Measurements from ENCODE around the gene ARPC3. TPM values are rescaled to one million over a fixed set of nuclear protein-coding genes. Genes with fewer than 3 reads are reported as not detected.
"Not testable (repeated sequence)": the region's sequence is repeated elsewhere in the genome, so short reads cannot be mapped to it uniquely, and the experiment has no call there.

Gene ARPC3
- total RNA-seq, 1 donor from 2014 or later = 435 TPM

DNA sequence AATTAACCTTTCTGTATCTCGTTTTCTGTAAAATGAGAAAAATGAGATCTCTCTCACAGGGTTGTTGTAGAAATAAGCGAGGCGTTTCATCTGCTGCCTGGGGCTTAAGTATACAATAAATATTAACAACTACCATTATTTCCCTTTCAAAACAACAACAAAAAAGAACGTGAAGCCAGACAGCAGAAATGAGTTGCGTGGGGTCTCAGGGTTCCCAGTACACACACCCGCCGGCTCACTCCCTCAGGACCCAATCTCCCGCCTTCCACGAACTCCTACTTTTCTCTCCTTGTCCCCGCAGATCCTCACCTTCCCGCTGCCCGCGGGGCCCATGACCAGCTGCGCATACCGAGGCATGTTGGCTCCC is 17.7 kb upstream of the ARPC3 start:
- Mint-ChIP-seq H3K9me3 (no peaks in the 10 kb centered on the region), H3K36me3 (ENCODE audit: low read depth) (peaks cover 25% of the 10 kb centered on the region), H3K4me3 (peak overlapping the region; percentile 100), H3K27me3 (no peaks in the 10 kb centered on the region), H3K4me1 (peaks cover 41% of the 10 kb centered on the region), H3K27ac (peak overlapping the region; percentile 96)
- ATAC-seq (ENCODE audit: low read depth) (no peak), DNase-seq (no peak)
- ChIA-PET CTCF (interaction anchor here (1.0 to 5.7 kb wide), 12 partner anchors 9 to 420 kb away, joined by 3 to 55 read pairs (median 8); partner anchors contain the start of genes ARPC3, RAD9B and VPS29), POLR2A (interaction anchor here (0.6 to 3.5 kb wide), 21 partner anchors 11 to 1218 kb away, joined by 3 to 106 read pairs (median 6); partner anchors contain the start of genes ACAD10, ARPC3, ATP2A2 and BRAP)
- intact Hi-C loops (cut with micrococcal nuclease) = loop anchor here (1.0 to 5.0 kb wide), 9 partner anchors 12 to 445 kb away; partner anchors contain the start of genes ARPC3, HVCN1, PPP1CC and PPTC7
- no peak for TF ChIP-seq CTCF (IDR thresholded peaks at IDR 0.05)

- H3K27me3 Mint-ChIP-seq = no peaks in the 10 kb centered on the region
- DNase-seq = no peak
- peaks cover 29% of the 10 kb centered on the region for H3K36me3 Mint-ChIP-seq (ENCODE audit: low read depth)
- POLR2A ChIA-PET = interaction anchor here (0.6 to 2.1 kb wide), 3 partner anchors 10 to 147 kb away, joined by 4 to 15 read pairs (median 4); partner anchors contain the start of genes ARPC3 and TCTN1
- no peaks in the 10 kb centered on the region for H3K9me3 Mint-ChIP-seq
- ATAC-seq (ENCODE audit: low read depth) = no peak
- intact Hi-C loops (cut with micrococcal nuclease) = loop anchor here (5.0 kb wide), 2 partner anchors 221 to 276 kb away; partner anchors contain the start of genes HVCN1 and PPP1CC
- TF ChIP-seq CTCF (IDR thresholded peaks at IDR 0.05) = no peak
- CTCF ChIA-PET = interaction anchor here (4.1 to 5.7 kb wide), 2 partner anchors 16 to 134 kb away, joined by 52 to 55 read pairs; partner anchors contain the start of gene ARPC3
- peaks cover 41% of the 10 kb centered on the region for H3K4me1 Mint-ChIP-seq
- H3K4me3 Mint-ChIP-seq = peak overlapping the region; percentile 35
- no peak overlapping the region for H3K27ac Mint-ChIP-seq
Observed at GRCh38 chr12:110466791-110467190, 16.7 kb upstream of the ARPC3 start.

DNA sequence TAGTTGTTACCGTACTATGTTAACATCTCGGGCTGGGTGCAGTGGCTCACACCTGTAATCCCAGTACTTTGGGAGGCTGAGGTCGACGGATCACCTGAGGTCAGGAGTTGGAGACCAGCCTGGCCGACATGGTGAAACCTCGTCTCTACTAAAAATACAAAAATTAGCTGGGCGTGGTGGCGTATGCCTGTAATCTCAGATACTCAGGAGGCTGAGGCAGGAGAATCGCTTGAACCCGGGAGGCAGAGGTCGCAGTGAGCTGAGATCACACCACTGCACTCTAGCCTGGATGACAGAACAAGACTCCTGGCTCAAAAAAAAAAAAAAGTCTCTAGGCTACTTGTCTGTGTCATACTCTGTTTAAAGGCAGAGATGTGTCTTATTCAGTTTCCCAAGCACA is 15.6 kb upstream of the ARPC3 start:
- H3K4me3 Mint-ChIP-seq; H3K9me3 Mint-ChIP-seq; DNase-seq; ATAC-seq (ENCODE audit: low read depth); H3K27me3 Mint-ChIP-seq; H3K27ac Mint-ChIP-seq: not testable (repeated sequence)
- Mint-ChIP-seq H3K36me3 (ENCODE audit: low read depth) (peaks cover 37% of the 10 kb centered on the region), H3K4me1 (peaks cover 39% of the 10 kb centered on the region)
- intact Hi-C loops (cut with micrococcal nuclease) = loop anchor here (5.0 kb wide), 2 partner anchors 222 to 277 kb away; partner anchors contain the start of genes HVCN1 and PPP1CC
- ChIA-PET CTCF (interaction anchor here (5.7 kb wide), 1 partner anchor 135 kb away, joined by 52 read pairs; no protein-coding TSS in a partner anchor), POLR2A (interaction anchor here (0.7 to 2.1 kb wide), 4 partner anchors 15 to 148 kb away, joined by 3 to 15 read pairs (median 4); partner anchors contain the start of genes ARPC3 and TCTN1)

GRCh38 chr12:110465024-110465423 is 14.9 kb upstream of the ARPC3 start:
- DNase-seq = no peak
- intact Hi-C loops (cut with micrococcal nuclease) = loop anchor here (5.0 kb wide), 2 partner anchors 222 to 277 kb away; partner anchors contain the start of genes HVCN1 and PPP1CC
- Mint-ChIP-seq H3K9me3 (no peaks in the 10 kb centered on the region), H3K4me1 (peaks cover 36% of the 10 kb centered on the region), H3K27ac (no peak overlapping the region), H3K4me3 (no peak overlapping the region), H3K27me3 (no peaks in the 10 kb centered on the region), H3K36me3 (ENCODE audit: low read depth) (peaks cover 42% of the 10 kb centered on the region)
- no peak for TF ChIP-seq CTCF (IDR thresholded peaks at IDR 0.05)
- ChIA-PET POLR2A (interaction anchor here (0.5 kb wide), 1 partner anchor 66 kb away, joined by 5 read pairs; no protein-coding TSS in a partner anchor), CTCF (interaction anchor here (1.1 kb wide), 1 partner anchor 135 kb away, joined by 3 read pairs; no protein-coding TSS in a partner anchor)
- ATAC-seq (ENCODE audit: low read depth) = no peak

DNA sequence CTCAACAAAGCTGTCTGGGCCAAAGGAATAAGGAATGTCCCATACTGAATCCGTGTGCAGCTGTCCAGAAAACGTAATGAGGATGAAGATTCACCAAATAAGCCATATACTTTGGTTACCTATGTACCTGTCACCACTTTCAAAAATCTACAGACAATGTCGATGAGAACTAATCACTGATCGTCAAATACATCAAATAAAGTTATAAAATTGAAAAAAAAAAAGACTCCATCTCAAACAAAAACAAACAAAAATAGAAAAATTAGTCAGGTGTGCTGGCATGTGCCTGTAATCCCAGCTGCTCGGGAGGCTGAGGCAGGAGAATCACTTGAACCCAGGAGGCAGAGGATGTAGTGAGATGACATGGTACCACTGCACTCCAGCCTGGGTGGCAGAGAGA is 11.1 kb upstream of the ARPC3 start:
- Mint-ChIP-seq H3K4me1 (peaks cover 30% of the 10 kb centered on the region), H3K36me3 (ENCODE audit: low read depth) (peaks cover 46% of the 10 kb centered on the region)
- CTCF ChIA-PET; intact Hi-C loops (cut with micrococcal nuclease); H3K27ac Mint-ChIP-seq; H3K9me3 Mint-ChIP-seq; DNase-seq; H3K4me3 Mint-ChIP-seq; H3K27me3 Mint-ChIP-seq; ATAC-seq (ENCODE audit: low read depth): not testable (repeated sequence)
- POLR2A ChIA-PET = interaction anchor here (0.6 to 3.8 kb wide), 2 partner anchors 11 to 120 kb away, joined by 3 to 15 read pairs; partner anchors contain the start of gene ARPC3

GRCh38 chr12:110458756-110459155 is 8.6 kb upstream of the ARPC3 start:
- intact Hi-C loops (cut with micrococcal nuclease) = no loop called here
- DNase-seq (no peak), ATAC-seq (ENCODE audit: low read depth) (no peak)
- H3K36me3 Mint-ChIP-seq (ENCODE audit: low read depth) = peaks cover 43% of the 10 kb centered on the region
- peak overlapping the region; percentile 53 for H3K27ac Mint-ChIP-seq
- no peaks in the 10 kb centered on the region for H3K27me3 Mint-ChIP-seq
- H3K4me1 Mint-ChIP-seq = peaks cover 33% of the 10 kb centered on the region
- H3K4me3 Mint-ChIP-seq = no peak overlapping the region
- POLR2A ChIA-PET = interaction anchor here (1.9 to 4.6 kb wide), 2 partner anchors 9 to 10 kb away, joined by 9 to 27 read pairs; partner anchors contain the start of genes ARPC3, FAM216A and GPN3
- TF ChIP-seq CTCF (IDR thresholded peaks at IDR 0.05) = no peak
- CTCF ChIA-PET = interaction anchor here (0.6 to 2.0 kb wide), 4 partner anchors 9 to 249 kb away, joined by 3 to 9 read pairs (median 4); partner anchors contain the start of genes ARPC3, FAM216A and GPN3
- H3K9me3 Mint-ChIP-seq = no peaks in the 10 kb centered on the region
